SW 1271 (cell line): Measurements from ENCODE around the gene IRGQ.
A peak's percentile ranks its signal among the peaks of the same experiment; 100 is the strongest.
"Not testable (repeated sequence)": the region's sequence is repeated elsewhere in the genome, so short reads cannot be mapped to it uniquely, and the experiment has no call there.

ENCODE experiments used
- DNase-seq, 2 experiments: peaks; one replicate each; lab custom pipeline; 2025; lab: John Stamatoyannopoulos, UW

The IRGQ gene

DNA sequence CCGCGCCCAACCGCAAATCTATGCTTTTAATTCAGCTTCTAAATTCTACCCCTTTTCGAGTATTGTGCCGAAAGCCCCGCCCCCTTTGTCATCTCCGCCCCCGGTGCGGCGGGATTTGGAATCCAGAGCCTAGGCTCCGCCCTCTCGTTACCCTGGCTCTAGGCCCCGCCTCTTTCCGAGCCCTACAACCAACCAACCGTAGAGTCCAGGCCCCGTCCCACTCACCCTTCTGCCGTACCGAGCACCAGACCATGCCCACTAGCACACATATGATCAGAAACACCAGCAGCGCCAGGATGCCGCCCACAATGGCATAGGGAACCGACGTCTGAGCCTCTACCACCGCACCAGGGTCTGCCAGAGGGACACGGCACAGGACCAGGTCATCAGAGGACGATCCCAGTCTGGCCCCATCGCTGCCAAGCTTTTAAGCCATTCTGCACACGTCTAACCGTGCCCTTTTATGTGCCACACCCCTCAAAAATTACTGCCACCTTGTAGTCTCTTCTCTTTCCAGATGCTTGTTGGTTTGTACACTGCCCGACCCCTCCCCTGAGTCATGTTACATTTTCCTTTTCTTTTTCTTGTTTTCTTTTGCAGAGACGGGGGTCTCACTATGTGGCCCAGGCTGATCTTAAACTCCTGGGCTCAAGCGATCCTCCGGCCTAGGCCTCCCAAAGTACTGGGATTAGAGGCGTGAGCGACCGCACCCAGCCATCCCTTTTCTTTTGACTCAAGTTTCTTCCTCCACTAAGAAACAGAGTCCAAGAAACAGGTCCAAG lies 28.1 kb upstream of the IRGQ start:
- no peak for DNase-seq

DNA sequence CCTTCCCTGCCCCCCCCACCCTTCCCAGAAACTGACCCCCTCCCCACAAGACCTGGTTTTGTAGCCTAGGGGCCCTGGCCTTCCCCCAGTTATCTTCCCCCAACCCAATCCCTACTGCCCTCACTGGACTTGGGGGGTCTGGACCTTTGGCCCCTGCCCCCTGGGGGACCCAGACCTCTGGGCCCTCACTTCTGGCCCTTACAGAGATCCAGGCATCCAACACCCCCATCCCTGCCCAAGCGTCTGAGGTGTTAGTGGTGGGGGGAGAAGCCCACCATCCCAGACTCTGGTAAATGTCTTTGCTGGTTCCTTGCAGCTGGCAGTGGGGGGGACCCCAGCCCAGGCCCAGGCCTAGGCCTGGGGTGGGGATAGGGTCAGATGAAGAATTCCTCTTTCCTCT lies 27.0 kb upstream of the IRGQ start:
- DNase-seq = no peak

DNA sequence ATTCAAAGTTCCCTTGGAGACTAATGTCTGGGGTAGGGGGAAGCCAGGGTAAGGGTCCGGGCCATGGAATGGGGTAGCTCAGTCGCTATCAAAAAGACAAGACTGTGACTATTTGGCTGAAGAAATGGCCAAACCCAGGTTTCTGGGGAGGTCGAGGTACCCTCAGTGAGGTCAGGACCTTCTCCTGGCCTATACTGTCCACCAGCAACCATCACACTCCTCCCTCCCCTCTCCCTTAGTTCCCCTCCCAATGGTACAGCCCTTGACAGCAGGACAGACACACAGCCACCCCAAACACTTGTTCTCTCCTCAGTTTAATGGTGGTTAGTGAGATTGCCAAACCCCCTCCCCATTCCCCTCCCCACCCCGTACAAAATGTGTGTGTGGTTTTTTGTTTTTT lies 26.1 kb upstream of the IRGQ start:
- DNase-seq = no peak

DNA sequence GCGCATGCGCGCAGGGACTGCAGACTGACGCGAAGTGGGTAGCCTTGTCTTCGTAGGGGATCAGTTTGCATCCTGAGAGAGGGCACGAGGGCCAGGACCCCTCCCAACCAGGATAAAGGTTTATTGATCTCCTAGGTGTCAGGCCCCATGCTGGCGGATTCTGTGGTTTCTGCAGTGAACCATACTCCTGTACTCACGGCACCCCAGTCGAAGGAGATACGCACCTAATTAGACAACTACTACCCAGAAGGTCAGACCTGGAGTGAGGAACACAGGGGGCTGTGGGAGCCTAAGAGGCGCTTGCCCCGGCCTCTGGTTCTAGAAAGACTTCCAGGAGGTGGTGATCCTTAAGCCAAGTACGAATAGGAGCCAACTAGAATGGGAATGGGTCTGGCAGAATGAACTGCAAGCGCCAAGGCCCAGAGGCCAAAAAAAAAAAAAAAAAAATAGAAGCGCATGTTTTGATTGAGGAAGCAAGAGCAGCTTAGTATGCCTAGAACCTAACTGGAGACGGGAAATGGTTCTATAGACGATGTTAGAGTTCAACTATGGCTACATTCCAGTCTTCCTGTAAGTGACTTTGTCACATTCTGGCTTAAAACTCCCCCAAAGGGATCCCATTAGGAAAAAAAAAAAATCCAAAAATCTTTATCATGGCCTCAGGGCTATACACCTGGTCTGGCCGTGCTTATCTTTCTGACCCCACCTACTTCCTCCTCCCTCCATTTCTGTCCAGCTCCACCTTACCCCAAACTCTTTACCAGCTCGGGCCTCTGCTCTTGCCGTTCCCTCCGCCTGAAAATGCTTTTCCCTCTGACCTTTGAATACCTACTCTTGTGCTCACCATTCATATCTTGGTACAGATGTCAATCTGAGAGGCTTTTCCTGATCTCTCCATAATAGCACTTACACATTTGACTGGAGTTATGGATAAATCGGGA lies 24.4 kb upstream of the IRGQ start:
- DNase-seq = no peak

DNA sequence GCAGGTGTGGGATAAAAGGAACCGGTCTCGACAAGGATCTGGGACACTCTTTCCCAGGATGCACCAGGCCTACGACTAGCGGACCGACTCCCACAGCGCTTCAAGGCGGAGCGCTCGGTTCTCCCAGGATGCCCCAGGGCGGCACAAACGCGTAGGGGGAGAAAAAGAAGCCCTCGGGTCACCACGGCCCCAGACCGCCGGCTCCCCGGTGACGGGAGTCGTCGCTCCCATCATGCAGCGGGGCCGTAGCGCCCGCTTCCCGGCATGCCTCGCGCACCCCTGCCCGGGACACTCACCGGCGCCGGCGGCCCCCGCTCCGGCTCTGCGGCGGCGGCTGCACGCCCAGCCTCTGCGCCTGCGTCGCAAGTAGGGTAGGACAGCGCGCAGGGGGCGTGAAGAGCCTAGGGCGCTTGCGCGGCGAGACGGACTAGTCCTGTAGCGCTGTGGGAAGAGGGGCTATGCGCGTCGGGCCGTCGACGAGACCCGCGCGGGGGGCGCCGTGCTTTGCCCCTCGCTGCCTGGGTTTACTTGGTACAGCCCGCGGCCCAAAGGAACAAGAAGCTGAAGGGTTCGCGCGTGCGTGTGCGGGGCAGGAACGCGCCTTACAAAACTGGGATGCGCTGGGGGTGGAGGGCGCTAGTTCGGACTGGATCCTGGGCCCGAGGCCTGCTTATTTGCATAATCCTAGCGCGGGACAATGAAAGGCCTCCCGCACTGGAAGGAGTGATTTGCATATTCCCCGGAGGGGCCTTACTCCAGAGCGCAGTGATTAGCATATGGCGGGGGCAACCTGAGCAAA lies 23.5 kb upstream of the IRGQ start, which contains the start of gene ZNF428:
Gene ZNF428 (minus strand): TSS at position 368 of the 799 bp plus-strand sequence. CDS start 5,325 bp downstream, outside the sequence.
- DNase-seq = peak; percentile 64 to 77

DNA sequence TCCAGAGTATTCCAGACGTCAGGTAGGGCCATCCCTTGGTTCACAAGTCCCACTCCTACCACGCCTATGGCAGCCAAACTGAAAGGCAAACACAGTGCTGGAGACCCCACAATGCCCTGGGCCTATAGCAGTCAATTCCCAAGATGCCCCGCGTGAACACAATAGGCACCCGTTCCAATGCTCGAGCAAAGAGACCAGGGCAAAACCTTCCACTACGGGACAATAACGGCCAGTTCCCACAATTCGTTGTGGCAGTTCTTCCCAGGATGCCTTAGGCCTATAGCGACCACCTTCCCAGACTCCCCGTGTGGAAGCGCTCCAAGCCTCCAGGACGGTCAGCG lies 23.0 kb upstream of the IRGQ start:
- peak; percentile 54 to 77 for DNase-seq

DNA sequence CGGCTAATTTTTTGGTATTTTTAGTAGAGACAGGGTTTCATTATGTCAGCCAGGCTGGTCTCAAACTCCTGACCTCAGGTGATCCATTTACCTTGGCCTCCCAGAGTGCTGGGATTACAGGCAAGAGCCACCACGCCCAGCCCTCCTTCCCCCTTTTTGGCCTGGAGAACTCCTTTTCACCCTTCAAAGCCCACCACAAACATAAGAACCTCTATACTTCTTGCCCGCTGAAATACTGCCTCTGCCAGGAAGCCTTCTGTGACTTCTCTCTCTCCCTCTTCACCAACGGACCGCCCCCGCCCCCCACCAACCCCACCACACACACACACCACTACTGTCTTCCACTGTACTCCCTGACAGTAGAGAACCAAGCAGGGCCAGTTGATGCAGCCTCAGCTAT lies 21.0 kb upstream of the IRGQ start:
- DNase-seq = no peak

DNA sequence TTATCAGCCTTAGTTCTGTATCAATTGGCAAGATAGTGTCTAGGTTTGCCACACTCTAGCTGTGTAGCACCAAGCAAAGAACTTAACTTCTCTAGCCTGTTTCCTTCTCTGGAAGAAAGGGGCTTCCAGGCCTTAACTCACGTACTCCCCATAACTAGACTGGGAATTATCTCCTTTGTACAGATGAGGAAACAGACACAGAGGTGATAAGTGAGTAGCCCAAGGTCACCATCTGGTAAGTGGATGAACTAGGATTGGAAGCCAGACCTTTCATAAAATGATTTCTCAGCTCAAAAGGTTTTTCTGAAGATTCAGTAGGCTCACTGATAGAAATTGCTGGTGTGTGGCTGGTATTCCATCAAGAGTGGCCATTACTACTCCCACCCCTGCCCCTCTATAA lies 20.4 kb upstream of the IRGQ start:
- DNase-seq = no peak

DNA sequence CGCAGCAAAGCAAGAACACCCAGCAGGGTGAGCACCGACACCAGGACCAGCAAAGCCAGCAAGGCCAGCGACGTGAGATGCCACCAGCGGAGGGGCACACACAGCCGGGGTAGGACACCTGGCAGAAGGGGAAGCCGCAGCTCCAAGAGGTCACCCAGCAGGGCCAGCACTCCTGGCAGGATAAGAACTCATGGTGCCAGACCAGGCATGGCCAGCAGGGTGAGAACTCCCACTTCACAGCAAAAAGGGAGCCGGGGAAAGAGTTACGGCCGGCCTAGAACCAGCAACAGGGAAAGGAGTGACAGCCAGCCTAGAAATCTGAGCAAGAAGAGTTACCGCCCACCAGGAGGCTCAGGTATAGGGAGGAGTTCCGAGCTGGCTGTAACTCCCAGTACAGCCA lies 16.4 kb upstream of the IRGQ start:
- no peak for DNase-seq

DNA sequence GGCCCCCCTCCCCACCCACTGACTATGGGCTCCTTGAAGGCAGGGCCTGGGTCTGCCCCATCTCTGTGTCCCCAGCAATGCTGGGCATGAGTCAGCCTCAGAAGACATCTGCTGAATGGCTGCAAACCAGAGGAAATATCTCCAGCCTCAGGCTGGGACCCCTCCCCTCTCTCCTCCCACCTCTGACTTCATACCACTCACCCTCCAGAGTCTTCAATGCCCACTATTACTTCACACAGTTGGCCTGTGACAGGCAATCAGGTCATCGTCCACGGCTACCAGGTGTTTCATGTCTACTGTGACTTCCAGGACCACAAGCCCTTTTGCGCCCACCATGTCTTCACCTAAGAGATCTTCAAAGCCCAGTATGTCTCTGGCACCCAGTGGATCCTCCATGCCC lies 15.9 kb upstream of the IRGQ start, which contains the start of gene SRRM5:
Gene SRRM5 (plus strand): TSS at position 301 of the 400 bp plus-strand sequence. CDS start 34 bp downstream, at position 335.
- no peak for DNase-seq

DNA sequence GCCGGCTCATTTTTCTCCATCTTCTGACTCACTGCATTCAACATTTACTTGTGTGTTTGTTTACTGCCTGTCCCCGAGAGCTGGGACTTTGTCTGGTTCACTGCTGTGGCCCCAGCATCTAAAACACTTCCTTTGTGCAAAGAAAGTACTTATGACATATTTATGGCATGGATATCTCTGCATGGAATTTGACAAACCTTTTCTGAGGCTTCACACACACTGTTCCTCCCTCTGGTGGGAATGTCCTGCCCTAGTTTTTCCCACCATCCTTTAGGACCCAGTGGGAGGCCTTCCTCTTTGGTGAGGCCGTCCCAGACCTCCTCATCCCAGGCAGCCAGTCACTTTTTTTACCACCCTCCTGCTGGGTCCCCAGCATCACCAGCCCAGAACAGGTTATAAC lies 14.6 kb upstream of the IRGQ start:
- no peak for DNase-seq

DNA sequence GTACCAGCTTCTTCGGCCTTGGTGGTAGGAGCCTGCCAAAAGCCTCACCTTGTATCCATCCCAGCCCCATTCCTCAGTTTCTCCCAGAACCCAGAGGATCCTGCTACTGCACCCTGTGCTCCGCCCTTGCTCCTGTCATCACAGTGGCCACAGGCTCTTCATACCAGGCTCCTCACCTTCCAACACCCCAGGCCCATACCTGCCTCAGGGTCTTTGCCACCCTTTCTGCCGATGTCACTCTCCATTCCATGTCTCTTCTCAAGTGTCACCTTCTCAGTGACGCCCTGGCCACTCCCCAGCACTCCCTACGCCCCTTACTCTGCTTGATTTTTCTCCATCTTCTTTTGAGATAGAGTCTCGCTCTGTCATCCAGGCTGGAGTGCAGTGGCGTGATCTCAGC lies 13.9 kb upstream of the IRGQ start:
- DNase-seq = no peak

DNA sequence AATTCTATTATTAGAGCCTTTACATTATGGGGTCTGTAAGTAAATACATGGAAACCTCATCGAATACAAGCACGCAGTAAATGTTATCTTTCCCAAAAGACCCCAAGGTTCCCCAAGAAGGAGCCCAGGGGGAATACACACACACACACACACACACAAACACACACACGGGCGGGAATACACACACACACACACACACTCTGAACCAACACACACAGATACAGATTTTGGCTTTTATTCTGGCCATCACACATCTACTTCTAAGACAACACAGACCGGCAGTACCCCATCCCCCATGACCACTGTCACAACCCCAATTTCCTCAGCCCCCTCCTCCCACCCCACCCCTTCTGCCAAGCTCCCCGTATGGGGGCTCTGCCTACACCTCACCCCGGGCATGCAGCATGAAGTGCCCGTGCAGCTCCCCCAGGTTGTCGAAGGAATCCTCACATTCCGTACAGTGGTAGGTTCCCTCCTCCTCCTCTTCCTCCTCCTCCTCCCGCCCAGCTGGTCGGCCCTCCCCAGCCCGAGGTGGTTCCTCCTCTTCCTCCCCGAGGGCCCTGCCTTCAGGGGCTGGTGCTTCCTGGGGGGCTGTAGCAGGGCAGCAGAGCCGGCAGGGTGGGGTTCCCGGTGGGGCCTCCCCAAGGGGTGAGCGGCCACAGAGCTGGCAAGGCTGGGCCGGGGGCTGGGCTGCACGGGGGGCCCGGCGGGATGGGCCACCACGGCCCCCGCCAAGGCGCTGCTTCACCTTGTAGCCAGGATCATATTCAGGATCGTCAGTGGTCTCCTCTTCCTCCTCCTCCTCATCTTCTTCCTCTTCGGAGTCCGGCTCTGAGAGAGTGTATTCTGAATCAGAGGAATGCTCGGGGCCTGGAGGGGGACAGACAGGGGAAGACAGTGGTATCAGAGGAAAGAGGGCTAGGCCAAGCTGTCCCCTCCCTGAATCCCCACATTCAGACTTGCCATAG lies 11.6 kb upstream of the IRGQ start:
- DNase-seq = no peak

DNA sequence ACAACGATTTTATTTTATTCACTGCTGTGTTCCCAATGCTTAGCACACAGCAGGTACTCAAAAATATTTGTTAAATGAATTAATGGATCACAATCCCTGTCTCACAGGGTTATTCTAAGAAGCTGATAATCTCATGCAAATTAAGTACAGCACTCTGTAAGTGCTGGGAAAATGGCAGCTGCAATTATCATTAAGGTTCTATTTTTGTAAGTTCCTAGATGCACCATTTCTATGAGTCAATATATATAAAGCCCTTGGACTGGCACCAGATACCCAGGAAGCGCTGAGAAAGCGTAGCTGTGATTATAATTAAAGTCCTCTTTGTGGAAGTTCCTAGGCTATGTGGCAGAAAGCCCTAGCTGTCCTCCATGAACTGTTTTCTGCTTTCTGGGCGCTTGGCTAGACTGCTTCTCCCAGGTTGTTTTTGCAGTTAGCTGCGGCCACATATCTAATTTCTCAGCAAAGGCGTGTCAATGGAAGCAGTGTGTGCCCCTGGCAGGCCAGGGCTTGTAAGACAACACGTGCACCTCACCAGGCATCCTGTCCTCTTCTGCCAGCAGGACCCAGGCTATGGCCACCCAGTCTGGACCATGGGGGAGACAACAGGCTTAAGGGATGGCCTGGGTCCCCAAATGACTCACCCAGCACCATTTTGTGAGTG lies 10.8 kb upstream of the IRGQ start:
- DNase-seq = no peak

DNA sequence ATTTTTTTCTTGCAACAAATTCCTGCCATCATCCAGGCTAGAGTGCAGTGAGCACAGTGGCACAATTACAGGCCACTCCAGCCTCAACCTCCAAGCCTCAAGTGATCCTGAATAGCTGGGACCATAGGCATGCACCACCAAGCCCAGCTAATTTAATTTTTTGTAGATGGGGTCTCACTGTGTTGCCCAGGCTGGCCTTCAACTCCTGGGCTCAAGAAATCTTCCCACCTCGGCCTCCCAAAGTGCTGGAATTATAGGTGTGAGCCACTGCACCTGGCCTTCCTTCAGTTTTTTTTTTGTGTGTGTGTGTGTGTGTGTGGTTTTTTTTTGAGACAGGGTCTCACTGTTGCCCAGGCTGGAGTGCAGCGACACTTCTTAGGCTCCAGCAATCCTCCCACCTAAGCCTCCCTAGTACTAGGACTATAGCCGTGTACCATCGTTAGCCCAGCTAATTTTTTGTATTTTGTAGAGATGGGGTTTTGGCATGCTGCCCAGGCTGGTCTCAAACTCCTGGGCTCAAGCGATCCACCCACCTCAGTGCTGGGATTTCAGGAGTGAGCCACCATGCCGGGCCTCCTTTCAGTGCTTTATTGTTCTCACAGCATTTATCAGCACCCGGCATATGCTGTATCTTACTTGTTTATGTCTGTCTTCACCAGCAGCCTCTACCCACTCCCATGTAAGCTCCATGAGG lies 10.1 kb upstream of the IRGQ start:
- DNase-seq = no peak

DNA sequence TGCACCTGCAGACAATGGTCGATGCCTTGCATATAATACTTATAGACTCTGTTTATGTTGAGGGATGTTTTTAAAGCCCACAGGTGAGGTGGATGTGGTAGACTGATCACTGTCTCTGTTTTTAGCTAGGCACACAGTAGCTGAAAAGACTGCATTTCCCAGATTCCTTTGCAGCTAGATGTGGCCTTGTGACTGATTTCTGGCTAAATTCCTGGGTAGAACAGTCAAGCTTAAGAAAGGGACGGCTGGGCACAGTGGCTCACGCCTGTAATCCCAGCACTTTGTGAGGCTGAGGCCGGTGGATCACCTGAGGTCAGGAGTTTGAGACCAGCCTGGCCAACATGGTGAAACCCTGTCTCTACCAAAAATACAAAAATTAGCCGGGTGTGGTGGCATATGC lies 4.4 kb upstream of the IRGQ start:
- not testable (repeated sequence) for DNase-seq

DNA sequence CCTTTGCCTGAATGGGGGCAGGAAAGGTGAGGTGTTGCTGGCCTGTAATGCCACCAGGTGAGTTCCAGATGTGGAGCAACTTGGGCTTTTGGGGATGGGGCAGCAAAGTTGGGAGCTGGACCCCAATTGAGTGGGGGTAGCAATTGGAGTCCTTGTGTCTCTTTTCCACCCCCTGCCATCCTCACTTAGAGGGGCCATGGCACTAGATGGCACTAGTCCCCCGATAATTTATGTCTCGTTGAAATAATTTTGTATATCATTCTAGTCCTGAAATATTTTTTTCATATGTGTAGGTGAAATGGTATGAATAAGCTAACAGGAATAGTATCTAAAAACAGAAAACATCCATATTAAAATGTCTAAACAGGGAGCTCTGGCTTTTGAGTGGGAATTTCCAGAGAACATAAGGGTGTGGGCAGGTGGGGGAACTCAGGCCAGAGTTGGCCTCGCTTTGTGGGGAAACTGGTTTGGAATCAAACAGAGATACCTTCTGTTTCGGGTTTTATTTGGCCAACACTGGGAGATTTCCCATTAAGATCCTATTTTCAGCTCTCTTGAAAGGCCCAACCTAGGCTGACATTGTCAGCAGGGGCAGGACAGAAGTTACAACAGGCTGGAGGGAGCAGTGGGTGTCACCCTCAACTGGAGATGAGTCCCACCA lies 3.8 kb upstream of the IRGQ start:
- DNase-seq = no peak

DNA sequence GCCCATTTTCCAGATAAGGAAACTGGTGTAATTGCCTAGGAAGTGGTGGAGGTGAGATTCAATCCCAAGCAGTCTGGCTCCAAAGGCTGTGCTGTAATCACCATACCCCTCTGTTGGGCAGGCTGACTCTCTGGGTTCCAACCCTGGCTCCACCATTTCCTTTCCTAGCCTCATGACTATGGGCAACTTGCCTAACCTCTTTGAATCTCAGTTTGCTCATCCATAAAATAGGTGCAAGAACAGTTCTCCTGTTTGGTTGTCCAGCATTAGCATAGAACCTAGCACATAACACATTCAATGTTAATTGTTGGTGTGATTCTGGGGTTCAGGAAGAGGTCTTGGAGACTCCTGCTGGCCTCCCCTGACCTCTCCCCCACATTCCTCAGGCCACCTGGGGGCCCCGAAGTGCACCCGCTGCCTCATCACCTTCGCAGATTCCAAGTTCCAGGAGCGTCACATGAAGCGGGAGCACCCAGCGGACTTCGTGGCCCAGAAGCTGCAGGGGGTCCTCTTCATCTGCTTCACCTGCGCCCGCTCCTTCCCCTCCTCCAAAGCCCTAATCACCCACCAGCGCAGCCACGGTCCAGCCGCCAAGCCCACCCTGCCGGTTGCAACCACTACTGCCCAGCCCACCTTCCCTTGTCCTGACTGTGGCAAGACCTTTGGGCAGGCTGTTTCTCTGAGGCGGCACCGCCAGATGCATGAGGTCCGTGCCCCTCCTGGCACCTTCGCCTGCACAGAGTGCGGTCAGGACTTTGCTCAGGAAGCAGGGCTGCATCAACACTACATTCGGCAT lies 2.7 kb upstream of the IRGQ start:
- DNase-seq = no peak
